ENCODE data around the gene CCT6A.
"Not testable (repeated sequence)": the region's sequence is repeated elsewhere in the genome, so short reads cannot be mapped to it uniquely, and the experiment has no call there.

CCT6A gene

DNA sequence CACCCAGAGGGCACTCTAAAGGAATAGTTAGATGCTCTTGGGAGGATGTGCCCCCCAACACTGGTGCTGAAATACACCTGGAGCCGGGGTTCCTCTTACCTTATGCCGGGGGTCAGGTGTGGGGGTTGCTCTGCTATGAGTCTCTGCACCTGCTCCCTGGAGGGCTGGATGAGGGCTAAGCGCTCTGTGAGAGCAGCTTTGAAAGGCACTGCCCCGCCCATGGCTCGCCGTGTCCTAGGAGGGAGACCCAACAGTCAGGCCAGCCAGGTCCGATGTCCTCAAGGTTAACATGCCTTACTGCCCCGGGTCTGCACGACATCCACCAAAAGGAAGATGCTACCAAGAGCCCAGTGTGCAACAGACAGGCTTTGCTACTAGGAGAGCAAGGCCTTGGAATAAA lies 32.1 kb upstream of the CCT6A start:
- Histone ChIP-seq H3K36me3 (peaks cover 42% of the 10 kb centered on the region), H3K9me3 (ENCODE audit: severe bottlenecking) (no peaks in the 10 kb centered on the region), H3K27me3 (ENCODE audit: insufficient read depth, low read depth, severe bottlenecking) (no peaks in the 10 kb centered on the region), H3K27ac (no peak overlapping the region), H3K4me3 (ENCODE audit: low read depth, low read length) (no peak overlapping the region)
- TF ChIP-seq, protein P1, sequence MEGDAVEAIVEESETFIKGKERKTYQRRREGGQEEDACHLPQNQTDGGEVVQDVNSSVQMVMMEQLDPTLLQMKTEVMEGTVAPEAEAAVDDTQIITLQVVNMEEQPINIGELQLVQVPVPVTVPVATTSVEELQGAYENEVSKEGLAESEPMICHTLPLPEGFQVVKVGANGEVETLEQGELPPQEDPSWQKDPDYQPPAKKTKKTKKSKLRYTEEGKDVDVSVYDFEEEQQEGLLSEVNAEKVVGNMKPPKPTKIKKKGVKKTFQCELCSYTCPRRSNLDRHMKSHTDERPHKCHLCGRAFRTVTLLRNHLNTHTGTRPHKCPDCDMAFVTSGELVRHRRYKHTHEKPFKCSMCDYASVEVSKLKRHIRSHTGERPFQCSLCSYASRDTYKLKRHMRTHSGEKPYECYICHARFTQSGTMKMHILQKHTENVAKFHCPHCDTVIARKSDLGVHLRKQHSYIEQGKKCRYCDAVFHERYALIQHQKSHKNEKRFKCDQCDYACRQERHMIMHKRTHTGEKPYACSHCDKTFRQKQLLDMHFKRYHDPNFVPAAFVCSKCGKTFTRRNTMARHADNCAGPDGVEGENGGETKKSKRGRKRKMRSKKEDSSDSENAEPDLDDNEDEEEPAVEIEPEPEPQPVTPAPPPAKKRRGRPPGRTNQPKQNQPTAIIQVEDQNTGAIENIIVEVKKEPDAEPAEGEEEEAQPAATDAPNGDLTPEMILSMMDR (IDR thresholded peaks at IDR 0.05; ENCODE audit: low read depth, low read length) = no peak
- no peak for DNase-seq

DNA sequence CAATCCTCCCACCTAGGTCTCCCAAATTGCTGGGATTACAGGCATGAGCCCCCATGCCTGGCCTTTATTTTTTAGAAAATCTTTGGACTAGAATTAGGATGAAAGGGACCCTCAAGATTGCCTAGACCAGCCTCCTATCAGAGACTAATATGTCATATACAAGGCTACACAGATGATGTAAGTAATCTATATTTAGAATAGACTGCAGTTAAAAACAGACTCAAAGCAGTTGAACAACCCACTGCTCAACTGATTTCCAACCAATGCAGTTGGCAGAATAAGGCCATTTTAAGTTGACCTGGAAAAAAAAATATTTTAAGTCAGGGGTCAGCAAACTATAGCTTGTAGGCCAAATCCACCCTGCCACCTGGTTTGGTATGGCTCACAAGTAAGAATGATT lies 28.1 kb upstream of the CCT6A start:
- no peak for DNase-seq
- no peaks in the 10 kb centered on the region for H3K27me3 ChIP-seq (ENCODE audit: insufficient read depth, low read depth, severe bottlenecking)
- H3K4me3 ChIP-seq (ENCODE audit: low read depth, low read length) = no peak overlapping the region
- TF ChIP-seq, protein P1 (IDR thresholded peaks at IDR 0.05; ENCODE audit: low read depth, low read length) = no peak
- peaks cover 28% of the 10 kb centered on the region for H3K36me3 ChIP-seq
- no peak overlapping the region for H3K27ac ChIP-seq
- no peaks in the 10 kb centered on the region for H3K9me3 ChIP-seq (ENCODE audit: severe bottlenecking)

GRCh38 chr7:56026538-56026937 lies 25.0 kb upstream of the CCT6A start:
- Histone ChIP-seq H3K9me3 (ENCODE audit: severe bottlenecking) (no peaks in the 10 kb centered on the region), H3K36me3 (peaks cover 17% of the 10 kb centered on the region), H3K27ac (no peak overlapping the region), H3K4me3 (ENCODE audit: low read depth, low read length) (no peak overlapping the region), H3K27me3 (ENCODE audit: insufficient read depth, low read depth, severe bottlenecking) (no peaks in the 10 kb centered on the region)
- TF ChIP-seq, protein P1 (IDR thresholded peaks at IDR 0.05; ENCODE audit: low read depth, low read length) = no peak
- DNase-seq = no peak

DNA sequence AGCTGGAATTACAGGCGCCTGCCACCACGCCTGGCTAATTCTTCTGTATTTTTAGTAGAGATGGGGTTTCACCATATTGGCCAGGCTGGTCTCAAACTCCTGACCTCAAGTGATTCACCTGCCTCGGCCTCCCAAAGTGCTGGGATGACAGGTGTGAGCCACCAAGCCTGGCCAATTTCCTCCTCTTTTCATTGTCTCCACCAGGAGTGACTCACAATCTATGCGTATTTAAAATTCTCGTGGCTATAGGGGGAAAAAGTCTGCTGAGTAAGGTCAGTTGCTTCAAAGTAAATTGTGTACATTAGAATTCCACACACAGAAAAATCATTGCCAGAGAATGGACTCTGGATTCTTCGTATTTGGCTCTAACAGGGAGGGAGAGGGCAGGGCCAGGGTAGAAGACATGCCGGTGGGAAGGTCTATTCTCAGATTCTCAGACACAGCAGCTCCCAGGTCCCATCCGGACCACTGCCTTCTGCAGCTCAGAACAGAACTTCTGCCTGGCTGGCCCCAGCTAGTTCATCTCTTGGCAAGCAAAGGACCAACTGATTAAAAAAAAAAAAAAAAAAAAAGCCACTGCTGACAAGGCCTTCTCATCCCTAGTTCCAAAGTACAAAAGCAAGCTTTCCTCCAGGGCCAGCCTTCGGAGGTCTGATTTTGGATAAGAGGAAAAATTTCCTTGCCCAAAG lies 22.5 kb upstream of the CCT6A start:
- TF ChIP-seq, protein P1 (IDR thresholded peaks at IDR 0.05; ENCODE audit: low read depth, low read length) = no peak
- Histone ChIP-seq H3K9me3 (ENCODE audit: severe bottlenecking) (no peaks in the 10 kb centered on the region), H3K27ac (no peak overlapping the region), H3K27me3 (ENCODE audit: insufficient read depth, low read depth, severe bottlenecking) (no peaks in the 10 kb centered on the region), H3K36me3 (peaks cover 21% of the 10 kb centered on the region), H3K4me3 (ENCODE audit: low read depth, low read length) (no peak overlapping the region)
- no peak for DNase-seq

DNA sequence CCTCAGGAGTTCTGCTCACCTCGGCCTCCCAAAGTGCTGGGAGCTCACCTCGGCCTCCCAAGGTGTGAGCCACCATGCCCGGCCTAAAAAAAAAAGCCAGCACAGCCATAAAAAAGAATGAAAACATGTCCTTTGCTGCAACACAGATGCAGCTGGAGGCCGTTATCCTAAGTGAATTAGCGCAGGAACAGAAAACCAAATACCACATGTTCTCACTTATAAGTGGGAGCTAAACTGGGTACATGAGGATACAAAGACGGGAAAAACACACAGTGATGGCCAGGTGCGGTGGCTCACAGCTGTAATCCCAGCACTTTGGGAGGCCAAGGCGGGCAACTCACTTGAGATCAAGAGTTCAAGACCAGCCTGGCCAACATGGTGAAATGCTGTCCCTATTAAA lies 21.2 kb upstream of the CCT6A start:
- H3K36me3 ChIP-seq = peaks cover 21% of the 10 kb centered on the region
- no peaks in the 10 kb centered on the region for H3K27me3 ChIP-seq (ENCODE audit: insufficient read depth, low read depth, severe bottlenecking)
- TF ChIP-seq, protein P1 (IDR thresholded peaks at IDR 0.05; ENCODE audit: low read depth, low read length) = no peak
- no peak overlapping the region for H3K4me3 ChIP-seq (ENCODE audit: low read depth, low read length)
- no peak overlapping the region for H3K27ac ChIP-seq
- no peak for DNase-seq
- H3K9me3 ChIP-seq (ENCODE audit: severe bottlenecking) = no peaks in the 10 kb centered on the region

GRCh38 chr7:56031556-56031955 lies 20.0 kb upstream of the CCT6A start:
- H3K9me3 ChIP-seq (ENCODE audit: severe bottlenecking); H3K27me3 ChIP-seq (ENCODE audit: insufficient read depth, low read depth, severe bottlenecking); H3K27ac ChIP-seq; DNase-seq; H3K4me3 ChIP-seq (ENCODE audit: low read depth, low read length): not testable (repeated sequence)
- peaks cover 21% of the 10 kb centered on the region for H3K36me3 ChIP-seq

GRCh38 chr7:56032578-56032977 lies 19.0 kb upstream of the CCT6A start:
- not testable (repeated sequence) for H3K27ac ChIP-seq; H3K4me3 ChIP-seq (ENCODE audit: low read depth, low read length); H3K27me3 ChIP-seq (ENCODE audit: insufficient read depth, low read depth, severe bottlenecking); H3K9me3 ChIP-seq (ENCODE audit: severe bottlenecking); DNase-seq
- H3K36me3 ChIP-seq = peaks cover 21% of the 10 kb centered on the region

Measured in WERI-Rb-1 (cell line).